Neural progenitor cell (in vitro differentiated cells): ENCODE results near the gene ARID2. TPM values are rescaled to one million over a fixed set of nuclear protein-coding genes. Genes with fewer than 3 reads are reported as not detected.

Experiments
- DNase-seq: peaks from one replicate; pipeline ENCODE4 v3.0.0-alpha.2; 2016; ENCODE audit warnings: low spot score
- H2AFZ ChIP-seq: fragments of 200-600 bp; sonication (generic); replicated peaks from 2 replicates; pipeline ENCODE4 v1.6.1; 2016; ENCODE audit warnings: antibody characterized with exemption
- H3F3A ChIP-seq: fragments of 200-600 bp; sonication (generic); 2 replicates; pipeline ENCODE4 v1.6.1; 2016; ENCODE audit warnings: antibody characterized with exemption, low read depth
- H3K27ac ChIP-seq: fragments of 200-600 bp; sonication (generic); 2 replicates; pipeline ENCODE4 v1.5.1; 2016; ENCODE audit warnings: mild to moderate bottlenecking
- H3K27me3 ChIP-seq: fragments of 200-600 bp; sonication (generic); 2 replicates; pipeline ENCODE4 v1.6.1; 2016; ENCODE audit warnings: mild to moderate bottlenecking, moderate library complexity
- H3K36me3 ChIP-seq: fragments of 200-600 bp; sonication (generic); 2 replicates; pipeline ENCODE4 v1.5.1; 2016
- H3K4me1 ChIP-seq: fragments of 200-600 bp; sonication (generic); 2 replicates; pipeline ENCODE4 v1.6.1; 2016; ENCODE audit warnings: mixed run types
- H3K4me2 ChIP-seq: fragments of 200-600 bp; sonication (generic); 2 replicates; pipeline ENCODE4 v1.6.1; 2016
- H3K4me3 ChIP-seq: fragments of 200-600 bp; sonication (generic); 2 replicates; pipeline ENCODE4 v1.5.1; 2016
- H3K79me2 ChIP-seq: fragments of 200-600 bp; sonication (generic); 2 replicates; pipeline ENCODE4 v1.6.1; 2016; ENCODE audit warnings: low read depth
- H3K9ac ChIP-seq: fragments of 200-600 bp; sonication (generic); 2 replicates; pipeline ENCODE4 v1.6.1; 2016
- H3K9me3 ChIP-seq: fragments of 200-600 bp; sonication (generic); 2 replicates; pipeline ENCODE4 v1.5.1; 2016; ENCODE audit warnings: low read depth
- H4K20me1 ChIP-seq: fragments of 200-600 bp; sonication (generic); 2 replicates; pipeline ENCODE4 v1.6.1; 2016; ENCODE audit warnings: low read depth
- H3K27ac Mint-ChIP-seq: 3 replicates; pipeline ENCODE4 v1.8.0; 2021; ENCODE audit warnings: mixed read lengths
- H3K27me3 Mint-ChIP-seq: 2 replicates; pipeline ENCODE4 v1.8.0; 2022; ENCODE audit warnings: low read depth, mild to moderate bottlenecking, inconsistent platforms, moderate library complexity, mixed read lengths; ENCODE audit not compliant: insufficient read depth
- H3K36me3 Mint-ChIP-seq: 3 replicates; pipeline ENCODE4 v1.8.0; 2021; ENCODE audit warnings: mixed read lengths
- H3K4me1 Mint-ChIP-seq: 3 replicates; pipeline ENCODE4 v1.8.0; 2021; ENCODE audit warnings: mixed read lengths
- H3K4me3 Mint-ChIP-seq: 3 replicates; pipeline ENCODE4 v1.8.0; 2021; ENCODE audit warnings: mild to moderate bottlenecking, moderate library complexity, mixed read lengths
- H3K9me3 Mint-ChIP-seq: 3 replicates; pipeline ENCODE4 v1.8.0; 2020; ENCODE audit warnings: mixed read lengths
- EZH2 ChIP-seq: fragments of 200-600 bp; sonication (generic); IDR thresholded peaks from 2 replicates; pipeline ENCODE4 v1.6.1; 2017; ENCODE audit warnings: antibody characterized with exemption, mild to moderate bottlenecking, moderate library complexity
- EZH2phosphoT487 ChIP-seq: fragments of 200-600 bp; sonication (generic); IDR thresholded peaks from 2 replicates; pipeline ENCODE4 v1.6.1; 2017; ENCODE audit warnings: antibody characterized with exemption
- total RNA-seq: library from RNA; depleted of rRNA; stranded (reverse); fragments of >200 nt; gene quantifications from 2 replicates; pipeline ENCODE4 v1.2.3, GENCODE V29; 2015; ENCODE audit warnings: low replicate concordance
- TF ChIP-seq, protein P1 (sequence below): fragments of 200-600 bp; sonication (generic); IDR thresholded peaks from 2 replicates; pipeline ENCODE4 v1.5.1; 2017; ENCODE audit warnings: antibody characterized with exemption, mild to moderate bottlenecking

The ARID2 gene
- total RNA-seq, 1 donor from 2014 or later = 86.4 TPM

DNA sequence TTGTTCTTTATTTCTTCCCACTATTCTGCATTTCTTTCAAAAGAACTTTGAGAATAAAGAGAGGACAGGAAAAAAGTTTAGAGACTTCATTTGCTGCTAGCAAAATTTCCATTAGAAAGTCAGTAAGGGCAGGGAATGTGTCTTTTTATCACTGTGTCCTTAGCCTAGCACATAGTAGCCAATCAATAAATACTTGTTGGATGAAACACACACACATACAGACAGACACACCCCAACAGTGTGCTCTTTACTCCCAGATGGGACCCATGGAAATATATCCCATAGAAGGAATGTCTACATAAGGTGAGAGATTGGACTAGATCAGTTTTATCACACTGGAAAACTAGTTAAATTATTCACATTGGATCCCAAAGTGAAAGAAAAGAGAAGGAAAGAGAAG, 21.1 kb upstream of the ARID2 start:
- Histone ChIP-seq H2AFZ (no peak overlapping the region), H3F3A (no peaks in the 10 kb centered on the region), H3K9me3 (no peaks in the 10 kb centered on the region), H3K36me3 (no peaks in the 10 kb centered on the region), H3K27ac (no peak overlapping the region), H3K79me2 (no peaks in the 10 kb centered on the region), H3K9ac (no peak overlapping the region), H3K4me1 (peaks cover 18% of the 10 kb centered on the region), H4K20me1 (no peaks in the 10 kb centered on the region), H3K27me3 (no peaks in the 10 kb centered on the region), H3K4me3 (no peak overlapping the region), H3K4me2 (no peak overlapping the region)
- Mint-ChIP-seq H3K4me1 (no peaks in the 10 kb centered on the region), H3K36me3 (peaks cover 2% of the 10 kb centered on the region), H3K4me3 (no peak overlapping the region), H3K27ac (no peak overlapping the region), H3K27me3 (no peaks in the 10 kb centered on the region), H3K9me3 (no peaks in the 10 kb centered on the region)
- no peak for DNase-seq
- TF ChIP-seq, protein P1, sequence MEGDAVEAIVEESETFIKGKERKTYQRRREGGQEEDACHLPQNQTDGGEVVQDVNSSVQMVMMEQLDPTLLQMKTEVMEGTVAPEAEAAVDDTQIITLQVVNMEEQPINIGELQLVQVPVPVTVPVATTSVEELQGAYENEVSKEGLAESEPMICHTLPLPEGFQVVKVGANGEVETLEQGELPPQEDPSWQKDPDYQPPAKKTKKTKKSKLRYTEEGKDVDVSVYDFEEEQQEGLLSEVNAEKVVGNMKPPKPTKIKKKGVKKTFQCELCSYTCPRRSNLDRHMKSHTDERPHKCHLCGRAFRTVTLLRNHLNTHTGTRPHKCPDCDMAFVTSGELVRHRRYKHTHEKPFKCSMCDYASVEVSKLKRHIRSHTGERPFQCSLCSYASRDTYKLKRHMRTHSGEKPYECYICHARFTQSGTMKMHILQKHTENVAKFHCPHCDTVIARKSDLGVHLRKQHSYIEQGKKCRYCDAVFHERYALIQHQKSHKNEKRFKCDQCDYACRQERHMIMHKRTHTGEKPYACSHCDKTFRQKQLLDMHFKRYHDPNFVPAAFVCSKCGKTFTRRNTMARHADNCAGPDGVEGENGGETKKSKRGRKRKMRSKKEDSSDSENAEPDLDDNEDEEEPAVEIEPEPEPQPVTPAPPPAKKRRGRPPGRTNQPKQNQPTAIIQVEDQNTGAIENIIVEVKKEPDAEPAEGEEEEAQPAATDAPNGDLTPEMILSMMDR = no peak
- TF ChIP-seq EZH2phosphoT487 (no peak), EZH2 (no peak)

DNA sequence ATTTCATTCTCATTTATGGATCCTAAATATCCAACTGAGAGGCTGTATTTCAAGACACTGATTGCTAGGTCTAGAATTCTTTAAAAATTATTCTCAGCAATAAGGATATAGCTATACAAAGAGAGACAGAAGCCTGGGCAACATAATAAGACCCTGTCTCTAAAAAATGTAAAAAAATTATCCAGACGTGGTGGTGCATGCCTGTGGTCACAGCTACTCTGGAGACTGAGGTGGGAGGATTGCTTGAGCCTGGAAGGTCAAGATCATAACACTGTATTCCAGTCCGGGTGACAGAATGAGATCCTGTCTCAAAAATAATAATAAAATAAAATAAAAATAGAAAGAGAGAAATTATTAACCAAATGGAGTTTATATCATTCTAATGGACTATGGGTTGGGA, 20.6 kb upstream of the ARID2 start:
- no peaks in the 10 kb centered on the region for H3F3A ChIP-seq
- Mint-ChIP-seq H3K4me1 (no peaks in the 10 kb centered on the region), H3K27ac (no peak overlapping the region), H3K9me3 (no peaks in the 10 kb centered on the region), H3K36me3 (peaks cover 2% of the 10 kb centered on the region), H3K27me3 (no peaks in the 10 kb centered on the region), H3K4me3 (no peak overlapping the region)
- TF ChIP-seq, protein P1 = no peak
- TF ChIP-seq EZH2phosphoT487 (no peak), EZH2 (no peak)
- H3K27me3 ChIP-seq = no peaks in the 10 kb centered on the region
- no peak for DNase-seq
- H2AFZ ChIP-seq = no peak overlapping the region
- H3K36me3 ChIP-seq = no peaks in the 10 kb centered on the region
- H3K4me3 ChIP-seq = no peak overlapping the region
- H3K4me2 ChIP-seq = no peak overlapping the region
- no peaks in the 10 kb centered on the region for H3K79me2 ChIP-seq
- H3K9ac ChIP-seq = no peak overlapping the region
- H3K27ac ChIP-seq = no peak overlapping the region
- H3K9me3 ChIP-seq = no peaks in the 10 kb centered on the region
- no peaks in the 10 kb centered on the region for H4K20me1 ChIP-seq
- H3K4me1 ChIP-seq = peaks cover 18% of the 10 kb centered on the region

DNA sequence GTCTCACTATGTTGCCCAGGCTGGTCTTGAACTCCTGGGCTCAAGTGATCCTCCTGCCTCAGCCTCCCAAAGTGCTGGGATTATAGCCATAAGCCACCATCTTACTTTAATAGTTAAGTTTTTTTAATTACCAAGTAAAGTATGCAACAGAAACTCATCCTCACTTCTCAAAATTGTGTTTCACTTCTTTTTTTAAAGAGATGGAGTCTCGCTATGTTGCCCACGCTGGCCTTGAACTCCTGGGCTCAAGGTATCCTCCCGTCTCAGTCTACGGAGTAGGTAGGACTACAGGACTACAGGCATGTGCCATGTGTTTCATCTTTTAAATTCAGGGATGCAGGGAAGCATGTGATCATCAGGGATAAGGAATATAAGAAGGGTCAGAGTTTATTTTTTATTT, 17.2 kb upstream of the ARID2 start:
- peaks cover 4% of the 10 kb centered on the region for H3K36me3 Mint-ChIP-seq
- no peak overlapping the region for H3K9ac ChIP-seq
- no peaks in the 10 kb centered on the region for H3K36me3 ChIP-seq
- H3K4me3 Mint-ChIP-seq = no peak overlapping the region
- no peaks in the 10 kb centered on the region for H3K9me3 ChIP-seq
- H3K79me2 ChIP-seq = no peaks in the 10 kb centered on the region
- no peak overlapping the region for H3K4me2 ChIP-seq
- no peaks in the 10 kb centered on the region for H3F3A ChIP-seq
- H3K4me3 ChIP-seq = no peak overlapping the region
- H4K20me1 ChIP-seq = no peaks in the 10 kb centered on the region
- no peaks in the 10 kb centered on the region for H3K9me3 Mint-ChIP-seq
- no peak overlapping the region for H3K27ac ChIP-seq
- H3K27me3 ChIP-seq = no peaks in the 10 kb centered on the region
- no peak overlapping the region for H3K27ac Mint-ChIP-seq
- DNase-seq = no peak
- H3K4me1 Mint-ChIP-seq = no peaks in the 10 kb centered on the region
- no peak overlapping the region for H2AFZ ChIP-seq
- H3K4me1 ChIP-seq = peaks cover 3% of the 10 kb centered on the region
- TF ChIP-seq EZH2 = no peak
- TF ChIP-seq, protein P1 = no peak
- TF ChIP-seq EZH2phosphoT487 = no peak
- no peaks in the 10 kb centered on the region for H3K27me3 Mint-ChIP-seq

DNA sequence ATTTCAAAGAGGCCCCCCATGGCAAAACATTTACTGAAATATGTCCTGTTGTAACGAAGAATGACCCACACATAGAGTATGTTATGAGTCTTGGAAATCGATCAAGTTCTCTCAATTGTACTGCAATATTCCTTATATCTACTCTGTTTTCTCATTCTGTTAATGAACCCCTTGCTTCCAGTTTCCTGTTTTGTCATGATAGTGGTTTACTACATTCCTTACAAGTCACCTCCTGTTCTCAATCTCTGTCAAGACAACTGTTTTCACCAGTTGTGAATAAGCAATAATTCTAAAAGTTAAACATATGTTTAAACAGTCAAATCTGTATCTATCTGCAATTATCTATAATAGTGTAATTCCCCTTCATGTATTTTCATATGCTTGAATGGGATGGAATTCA, 16.4 kb upstream of the ARID2 start:
- Mint-ChIP-seq H3K9me3 (no peaks in the 10 kb centered on the region), H3K4me1 (no peaks in the 10 kb centered on the region), H3K36me3 (peaks cover 4% of the 10 kb centered on the region), H3K4me3 (no peak overlapping the region), H3K27ac (no peak overlapping the region), H3K27me3 (no peaks in the 10 kb centered on the region)
- no peak overlapping the region for H2AFZ ChIP-seq
- no peak for TF ChIP-seq EZH2phosphoT487
- TF ChIP-seq, protein P1 = no peak
- TF ChIP-seq EZH2 = no peak
- DNase-seq = no peak
- H3K4me2 ChIP-seq = no peak overlapping the region
- H4K20me1 ChIP-seq = no peaks in the 10 kb centered on the region
- no peaks in the 10 kb centered on the region for H3K4me1 ChIP-seq
- no peak overlapping the region for H3K4me3 ChIP-seq
- H3K27me3 ChIP-seq = no peaks in the 10 kb centered on the region
- no peaks in the 10 kb centered on the region for H3F3A ChIP-seq
- H3K79me2 ChIP-seq = no peaks in the 10 kb centered on the region
- no peaks in the 10 kb centered on the region for H3K9me3 ChIP-seq
- no peak overlapping the region for H3K27ac ChIP-seq
- no peaks in the 10 kb centered on the region for H3K36me3 ChIP-seq
- H3K9ac ChIP-seq = no peak overlapping the region
